Esophagus (tissue), 2 donors: ENCODE data around the gene COL9A3. TPM values are rescaled to one million over a fixed set of nuclear protein-coding genes. Genes with fewer than 3 reads are reported as not detected.

Experiments used
- H3K27ac ChIP-seq, 2 donors: one replicate each; pipeline ENCODE4 v1.5.1; 2013; ENCODE audit warnings: low read depth in 2 of 2, mild to moderate bottlenecking in 2 of 2, inconsistent platforms in 1 of 2, low read length in 1 of 2, moderate library complexity in 1 of 2
- H3K27me3 ChIP-seq, 2 donors: one replicate each; pipeline ENCODE4 v1.6.1; 2013; ENCODE audit warnings: low read length in 2 of 2, control low read depth in 1 of 2, mild to moderate bottlenecking in 1 of 2; ENCODE audit not compliant: insufficient read depth in 2 of 2, control insufficient read depth in 1 of 2
- H3K36me3 ChIP-seq, 2 donors: one replicate each; pipeline ENCODE4 v1.6.1; 2013; ENCODE audit warnings: low read length in 1 of 2; ENCODE audit not compliant: control insufficient read depth in 2 of 2, insufficient read depth in 2 of 2
- H3K4me1 ChIP-seq, 2 donors: one replicate each; pipeline ENCODE4 v1.6.1; 2013; ENCODE audit warnings: low read length in 1 of 2; ENCODE audit not compliant: control insufficient read depth in 2 of 2, insufficient read depth in 2 of 2
- H3K4me3 ChIP-seq, 2 donors: one replicate each; pipeline ENCODE4 v1.5.1; 2013; ENCODE audit warnings: low read length in 2 of 2, mild to moderate bottlenecking in 2 of 2, low read depth in 1 of 2, moderate library complexity in 1 of 2
- H3K9me3 ChIP-seq, 2 donors: one replicate each; pipeline ENCODE4 v1.6.1; 2013; ENCODE audit warnings: mild to moderate bottlenecking in 2 of 2, low read depth in 1 of 2, low read length in 1 of 2, moderate library complexity in 1 of 2; ENCODE audit not compliant: control insufficient read depth in 2 of 2, insufficient read depth in 1 of 2
- WGBS, 2 donors: extraction: QIAGEN DNeasy Blood & Tissue Kit; methylation state at CpG; one replicate each; pipeline ENCODE4 v1.1.7; 2013; 5-methylcytosine and 5-hydroxymethylcytosine counted together
- polyA plus RNA-seq, 2 donors: library from polyadenylated mRNA; stranded (reverse); fragments of 200-250 nt; gene quantifications; one replicate each; pipeline ENCODE4 v1.2.3, GENCODE V29; 2013
- donor health status: healthy with polysubstance abuse.
- donor health status: Bipolar disorder and iron deficiency.

Gene COL9A3
- polyA plus RNA-seq, 2 donors = 1.4 to 3.8 TPM

DNA sequence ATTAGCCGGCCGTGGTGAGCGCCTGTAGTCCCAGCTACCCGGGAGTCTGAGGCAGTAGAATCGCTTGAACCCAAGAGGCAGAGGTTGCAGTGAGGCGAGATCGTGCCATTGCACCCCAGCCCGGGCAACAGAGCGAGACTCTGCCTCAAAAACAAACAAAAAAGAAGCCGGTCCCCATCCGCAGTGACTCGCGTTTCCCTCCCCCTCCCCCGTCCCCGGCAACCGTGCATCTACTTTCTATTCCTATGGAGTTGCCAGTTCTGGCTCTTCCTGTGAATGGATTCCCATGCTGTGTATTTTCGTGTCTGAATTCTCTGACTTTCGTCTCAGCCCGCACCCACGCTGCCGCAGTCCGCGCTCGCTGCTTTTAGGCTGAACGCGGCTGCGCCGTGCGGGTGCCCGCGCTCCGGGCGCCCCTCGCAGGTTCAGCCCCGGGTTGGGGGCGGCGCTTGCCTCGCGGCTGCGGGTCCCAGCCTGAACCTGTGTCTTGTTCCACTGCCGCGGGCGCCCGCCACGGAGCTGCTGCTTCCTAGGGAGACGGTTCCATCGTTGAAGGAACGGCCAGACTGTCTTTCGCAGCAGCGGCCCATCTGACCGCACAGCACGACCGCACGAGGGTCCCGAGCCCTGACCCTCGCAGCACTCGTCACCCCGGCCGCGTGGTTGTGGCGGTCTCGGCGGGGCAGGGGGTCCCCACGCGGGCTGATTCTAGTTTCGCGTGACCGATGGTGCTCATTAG is 21.7 kb upstream of the COL9A3 start:
- Histone ChIP-seq H3K4me1 (peaks cover 0 to 14% of the 10 kb centered on the region in 2 donors), H3K4me3 (peak overlapping the region; percentile 52 to 81), H3K9me3 (no peaks in the 10 kb centered on the region), H3K27ac (peak overlapping the region; percentile 91 to 93), H3K36me3 (peaks cover 6 to 16% of the 10 kb centered on the region in 2 donors), H3K27me3 (no peaks in the 10 kb centered on the region)
- 0 to 1% methylated on average over 67 to 68 of the region's 68 CpGs for WGBS, 2 donors

DNA sequence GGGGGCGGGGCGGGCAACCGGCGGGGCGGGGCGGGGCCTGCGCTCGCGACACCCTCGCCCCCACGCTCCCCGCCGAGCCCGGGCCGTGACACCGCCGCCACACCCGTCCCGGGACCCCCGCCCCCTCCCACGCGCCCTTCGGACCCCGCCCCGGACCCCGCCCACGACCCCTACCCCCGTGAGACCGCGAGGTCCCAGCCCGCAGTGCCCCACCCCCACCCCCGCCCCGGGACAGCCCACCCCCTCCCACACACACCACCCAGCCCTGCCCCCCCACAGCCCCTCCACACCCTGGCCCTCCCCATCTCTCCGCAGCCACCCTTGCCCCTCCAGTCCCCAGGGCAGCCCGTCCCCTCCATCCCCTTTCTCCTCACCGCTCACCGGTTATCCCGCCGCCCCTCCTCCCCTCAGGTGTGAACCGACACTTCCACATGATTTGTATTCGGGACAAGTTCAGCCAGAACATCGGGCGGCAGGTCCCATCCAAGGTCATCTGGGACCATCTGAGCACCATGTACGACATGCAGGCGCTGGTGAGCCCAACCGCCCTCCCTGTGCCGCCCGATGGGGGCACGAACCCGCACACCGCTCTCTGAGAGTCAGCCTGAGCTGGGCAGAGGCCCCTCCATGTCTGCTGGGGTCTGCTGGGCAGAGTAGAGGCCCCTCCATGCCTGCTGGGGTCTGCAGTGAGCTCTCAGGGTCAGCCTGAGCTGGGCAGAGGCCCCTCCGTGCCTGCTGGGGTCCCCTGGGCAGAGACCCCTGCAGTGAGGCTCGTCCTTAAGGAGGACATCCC is 20.0 kb upstream of the COL9A3 start:
- Histone ChIP-seq H3K27me3 (no peaks in the 10 kb centered on the region), H3K4me1 (peaks cover 0 to 14% of the 10 kb centered on the region in 2 donors), H3K4me3 (peak overlapping the region; percentile 74 to 81), H3K9me3 (no peaks in the 10 kb centered on the region), H3K36me3 (peaks cover 6 to 21% of the 10 kb centered on the region in 2 donors), H3K27ac (peak overlapping the region; percentile 87 to 90)
- WGBS, 2 donors = 16 to 38% methylated on average over 19 to 52 of the region's 53 CpGs

DNA sequence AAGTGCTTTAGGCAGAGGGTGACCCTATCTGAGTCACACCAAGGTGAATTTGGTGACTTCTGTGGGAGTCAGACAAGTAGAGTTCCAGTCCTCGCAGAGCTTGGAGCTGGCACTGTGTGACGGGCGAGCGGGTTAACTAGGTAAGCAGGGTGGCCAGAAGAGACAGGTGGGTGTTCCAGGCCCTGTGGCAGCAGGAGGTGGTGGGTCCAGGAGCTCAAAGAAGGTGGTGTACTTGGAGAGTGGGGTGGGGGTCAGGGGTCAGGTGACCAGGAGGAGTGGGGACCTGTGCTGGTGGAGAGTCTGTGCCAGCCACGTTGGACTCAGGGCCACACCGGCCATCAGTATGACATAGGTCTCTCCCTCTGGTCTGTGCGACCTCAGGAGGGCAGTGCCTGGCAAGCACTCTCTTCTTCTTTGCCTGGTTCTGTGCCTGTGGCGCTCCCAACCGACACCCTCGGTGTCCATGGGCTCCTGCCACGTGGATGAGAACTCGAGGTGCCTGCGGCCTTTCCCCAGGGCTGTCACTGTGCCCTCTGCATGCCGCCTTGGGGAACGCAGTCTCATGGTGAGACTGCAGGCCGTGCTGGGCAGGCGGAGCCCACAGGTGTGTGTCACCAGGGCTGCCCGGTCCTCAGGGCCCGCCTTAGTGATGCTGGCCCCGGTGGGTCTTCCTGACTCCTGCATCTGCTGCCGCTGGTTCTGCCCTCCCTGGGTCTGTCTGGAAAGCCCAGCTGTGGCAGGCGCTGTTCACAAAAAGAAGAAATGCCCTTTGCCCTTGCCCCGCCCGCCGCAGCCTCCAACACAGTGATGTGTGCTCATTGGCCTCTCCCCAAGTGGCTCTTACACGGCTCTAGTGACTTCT is 18.9 kb upstream of the COL9A3 start:
- Histone ChIP-seq H3K27me3 (no peaks in the 10 kb centered on the region), H3K4me3 (no peak overlapping the region), H3K4me1 (peaks cover 0 to 14% of the 10 kb centered on the region in 2 donors), H3K9me3 (no peaks in the 10 kb centered on the region), H3K27ac (no peak overlapping the region), H3K36me3 (peaks cover 6 to 21% of the 10 kb centered on the region in 2 donors)
- WGBS, 2 donors = 76 to 82% methylated on average over 26 of the region's 26 CpGs

- H3K27ac ChIP-seq = no peak overlapping the region
- no peaks in the 10 kb centered on the region for H3K9me3 ChIP-seq
- H3K4me3 ChIP-seq = no peak overlapping the region
- 91 to 93% methylated on average over 8 of the region's 8 CpGs for WGBS, 2 donors
- peaks cover 6 to 21% of the 10 kb centered on the region in 2 donors for H3K36me3 ChIP-seq
- H3K27me3 ChIP-seq = no peaks in the 10 kb centered on the region
- H3K4me1 ChIP-seq = peaks cover 0 to 8% of the 10 kb centered on the region in 2 donors
Observed at GRCh38 chr20:62799036-62799435, 17.8 kb upstream of the COL9A3 start.

DNA sequence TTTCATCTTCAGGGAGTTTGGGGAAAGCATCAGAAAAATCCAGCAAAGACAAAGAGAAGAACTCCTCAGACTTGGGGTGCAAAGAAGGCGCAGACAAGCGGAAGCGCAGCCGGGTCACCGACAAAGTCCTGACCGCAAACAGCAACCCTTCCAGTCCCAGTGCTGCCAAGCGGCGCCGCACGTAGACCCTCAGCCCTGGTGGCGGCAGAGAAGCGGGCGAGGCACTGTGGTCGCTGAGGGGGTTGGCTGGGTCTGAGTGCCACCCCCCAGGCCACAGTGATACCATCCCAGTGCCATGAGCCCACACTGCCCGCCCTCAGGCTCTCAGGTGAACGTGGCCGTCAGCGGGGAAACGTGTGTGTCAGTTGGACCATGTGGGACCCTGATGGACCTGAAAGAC is 17.4 kb upstream of the COL9A3 start:
- H3K9me3 ChIP-seq = no peaks in the 10 kb centered on the region
- H3K27ac ChIP-seq = no peak overlapping the region
- H3K4me3 ChIP-seq = no peak overlapping the region
- H3K36me3 ChIP-seq = peaks cover 6 to 21% of the 10 kb centered on the region in 2 donors
- H3K4me1 ChIP-seq = peaks cover 0 to 8% of the 10 kb centered on the region in 2 donors
- WGBS, 2 donors = 95 to 96% methylated on average over 19 of the region's 19 CpGs
- no peaks in the 10 kb centered on the region for H3K27me3 ChIP-seq

DNA sequence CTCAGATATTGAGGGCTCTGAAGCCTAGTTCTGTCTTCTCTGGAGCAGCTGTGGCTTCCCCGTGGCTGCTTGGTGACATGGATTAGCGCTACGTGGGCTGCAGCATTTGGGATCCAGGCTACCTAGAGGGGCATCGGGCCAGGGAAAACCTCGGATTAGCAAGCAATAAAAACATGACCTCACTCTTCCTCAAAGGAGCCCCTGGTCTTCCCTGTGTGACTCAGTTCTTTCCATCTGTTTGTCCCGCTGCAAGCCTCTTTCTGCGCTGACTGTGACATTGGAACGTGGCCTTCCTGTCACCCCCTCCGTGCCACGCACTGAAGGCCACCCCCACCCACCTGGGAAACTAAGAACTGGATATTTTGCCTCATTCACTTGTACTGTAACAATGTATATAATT is 17.0 kb upstream of the COL9A3 start:
- 83 to 87% methylated on average over 10 of the region's 10 CpGs for WGBS, 2 donors
- no peak overlapping the region for H3K4me3 ChIP-seq
- H3K36me3 ChIP-seq = peaks cover 6 to 21% of the 10 kb centered on the region in 2 donors
- H3K27me3 ChIP-seq = no peaks in the 10 kb centered on the region
- no peak overlapping the region for H3K27ac ChIP-seq
- peaks cover 0 to 2% of the 10 kb centered on the region in 2 donors for H3K9me3 ChIP-seq
- H3K4me1 ChIP-seq = peaks cover 0 to 8% of the 10 kb centered on the region in 2 donors

DNA sequence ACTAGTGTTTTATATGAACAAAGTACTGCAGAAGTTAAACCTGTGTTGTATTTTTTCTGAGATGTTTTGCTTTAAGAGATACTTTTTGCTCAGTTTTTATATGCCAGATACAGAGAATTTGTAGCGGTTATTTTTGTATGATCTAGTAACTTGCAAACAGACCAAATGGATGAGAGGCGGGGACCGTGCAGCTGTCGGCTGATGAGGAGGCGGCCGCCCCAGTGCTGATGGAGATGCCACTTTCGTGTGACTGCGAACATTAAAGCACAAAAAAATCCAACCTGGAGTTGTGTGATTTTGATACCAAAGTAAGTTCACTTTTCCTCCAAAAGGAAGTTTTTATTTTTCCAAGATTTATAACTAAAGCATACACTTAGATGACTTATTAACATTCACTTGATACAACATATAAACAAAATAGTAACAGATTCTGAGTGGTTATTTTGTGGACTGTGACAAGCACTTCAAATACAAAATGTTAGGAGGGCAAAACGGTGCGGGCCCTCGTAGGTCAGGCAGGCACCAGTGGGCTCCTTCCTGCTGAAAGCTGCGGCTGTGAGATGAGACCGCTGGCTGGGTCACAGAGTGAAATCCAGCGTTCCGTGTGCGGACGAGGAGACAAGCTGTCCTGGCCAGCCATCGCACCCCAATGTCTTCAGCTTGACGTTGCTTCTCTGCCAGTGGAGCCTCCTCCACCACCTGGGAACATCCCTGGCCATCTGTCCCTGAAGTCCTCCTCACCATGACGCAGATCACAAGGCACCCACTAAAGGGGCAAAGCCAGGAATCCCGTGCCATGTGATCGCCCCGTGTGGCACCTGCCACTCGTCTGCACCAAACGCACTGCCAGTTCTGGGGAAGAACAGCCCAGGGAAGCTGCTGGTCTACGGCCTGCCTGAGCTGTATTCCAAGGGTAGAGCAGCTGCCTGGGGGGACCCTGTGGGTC is 16.3 kb upstream of the COL9A3 start:
- Histone ChIP-seq H3K27ac (no peak overlapping the region), H3K27me3 (no peaks in the 10 kb centered on the region), H3K4me3 (no peak overlapping the region), H3K9me3 (peaks cover 0 to 2% of the 10 kb centered on the region in 2 donors), H3K4me1 (peaks cover 0 to 10% of the 10 kb centered on the region in 2 donors), H3K36me3 (peaks cover 6 to 21% of the 10 kb centered on the region in 2 donors)
- 89 to 91% methylated on average over 26 of the region's 26 CpGs for WGBS, 2 donors

DNA sequence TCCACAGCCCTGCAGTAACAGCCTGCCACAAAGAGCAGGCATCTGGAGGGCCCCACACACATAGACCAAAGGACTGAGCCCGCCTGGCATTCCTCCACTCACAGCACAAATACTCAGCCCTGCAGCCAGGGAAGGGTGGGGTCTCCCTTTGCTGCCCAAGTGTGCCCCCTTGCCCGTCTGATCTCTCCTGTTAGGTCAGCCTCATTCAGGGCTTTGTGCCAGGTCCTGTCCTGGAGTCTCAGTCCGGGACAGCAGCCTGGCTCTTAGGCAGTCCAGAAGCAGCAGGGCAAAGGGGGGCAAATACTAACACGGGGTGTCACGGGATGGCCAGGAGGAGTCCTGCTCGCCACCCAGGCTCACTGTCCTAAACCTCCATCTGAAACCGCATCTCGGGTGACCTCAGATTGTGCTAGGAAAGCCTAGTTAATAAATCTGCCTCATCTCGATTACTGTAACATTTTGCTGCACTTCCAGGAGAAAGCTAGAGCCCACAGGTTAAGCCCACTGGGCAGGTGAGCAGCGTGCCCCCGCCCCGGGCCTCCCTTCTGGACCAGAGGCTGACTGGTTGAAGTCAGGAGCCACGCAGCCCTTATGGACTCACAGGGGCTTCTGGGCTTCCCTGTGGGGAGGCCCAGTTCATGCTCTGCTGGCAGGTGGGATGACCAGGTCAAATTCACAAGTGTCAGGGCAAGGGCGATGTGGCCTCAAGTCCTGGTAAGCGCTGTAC is 15.4 kb upstream of the COL9A3 start:
- Histone ChIP-seq H3K4me1 (peaks cover 4 to 16% of the 10 kb centered on the region in 2 donors), H3K27me3 (no peaks in the 10 kb centered on the region), H3K4me3 (no peak overlapping the region), H3K27ac (no peak overlapping the region), H3K36me3 (peaks cover 6 to 21% of the 10 kb centered on the region in 2 donors), H3K9me3 (peaks cover 0 to 2% of the 10 kb centered on the region in 2 donors)
- 87 to 88% methylated on average over 15 of the region's 15 CpGs for WGBS, 2 donors
